Caki2 (cell line): ENCODE data around the gene ADAMTS14. TPM values are rescaled to one million over a fixed set of nuclear protein-coding genes. Genes with fewer than 3 reads are reported as not detected.
"Not testable (repeated sequence)": the region's sequence is repeated elsewhere in the genome, so short reads cannot be mapped to it uniquely, and the experiment has no call there.

Source experiments
- DNase-seq: peaks from one replicate; pipeline ENCODE4 v3.0.0-alpha.2; 2015; ENCODE audit warnings: low read depth
- in situ Hi-C: cut with HindIII; loops from 2 replicates; pipeline ENCODE4 v1.10.0; 2016; ENCODE audit warnings: low sequenced_read_pairs, low pct_unique_long_range_greater_than_20kb, mixed read lengths
- total RNA-seq: library from RNA; depleted of rRNA; stranded (reverse); fragments of >200 nt; shearing (Covaris generic); gene quantifications from 2 replicates; pipeline ENCODE4 v1.2.3, GENCODE V29; 2014; ENCODE audit warnings: low replicate concordance

The ADAMTS14 gene
- total RNA-seq, 1 experiment from 2014 or later, result 0.37 TPM

GRCh38 chr10:70651661-70652060 lies 20.6 kb upstream of the ADAMTS14 start:
- in situ Hi-C loops, result no loop called here
- peak; percentile 26 for DNase-seq

DNA sequence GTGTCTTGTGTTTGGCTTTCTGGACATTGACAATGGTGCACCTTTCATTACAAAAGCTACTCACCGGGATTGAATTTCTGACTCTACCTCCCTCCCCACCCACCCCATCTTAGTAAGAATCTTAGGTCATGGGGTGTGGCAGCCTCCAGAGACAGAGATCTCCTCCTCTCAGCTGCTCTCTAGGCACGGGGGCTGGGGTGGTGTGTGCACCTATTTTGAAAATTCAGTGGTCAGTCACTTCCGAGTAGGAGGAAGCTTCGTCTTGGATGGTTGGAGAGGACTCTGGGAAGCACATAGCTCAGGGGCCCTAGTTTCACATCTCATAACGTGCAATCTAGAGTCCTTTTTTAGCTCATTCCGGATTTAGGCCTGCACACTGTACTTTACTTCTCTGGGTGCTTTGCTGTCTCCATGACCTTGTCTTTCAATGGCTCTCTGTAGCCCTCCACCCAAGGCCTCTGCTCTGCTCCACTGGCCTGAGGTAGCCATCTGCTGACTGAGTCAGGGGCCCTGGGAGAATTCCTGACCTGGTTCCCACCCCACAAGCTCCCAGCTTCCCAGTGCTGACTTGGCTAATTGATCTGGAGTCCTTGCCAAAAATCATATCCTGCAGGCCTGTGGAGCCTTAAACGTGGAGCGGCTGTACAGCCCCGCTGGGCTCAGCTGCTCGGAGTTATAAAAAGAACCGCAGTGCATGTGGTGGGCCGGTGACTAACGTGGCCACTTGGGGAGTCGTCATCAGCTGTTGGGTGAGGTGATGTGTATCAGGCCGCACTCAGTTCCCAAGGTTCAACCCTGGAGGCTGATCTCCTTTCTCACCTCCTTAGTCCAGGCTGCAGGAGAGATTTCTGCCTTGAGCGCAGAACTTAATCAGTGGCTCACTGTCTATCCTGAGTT lies 19.3 kb upstream of the ADAMTS14 start:
- DNase-seq, result peak; percentile 87
- in situ Hi-C loops, result no loop called here

GRCh38 chr10:70655316-70655715 lies 17.0 kb upstream of the ADAMTS14 start:
- no peak for DNase-seq
- in situ Hi-C loops, result no loop called here

GRCh38 chr10:70656489-70656888 lies 15.8 kb upstream of the ADAMTS14 start:
- in situ Hi-C loops, result no loop called here
- peak; percentile 76 for DNase-seq

DNA sequence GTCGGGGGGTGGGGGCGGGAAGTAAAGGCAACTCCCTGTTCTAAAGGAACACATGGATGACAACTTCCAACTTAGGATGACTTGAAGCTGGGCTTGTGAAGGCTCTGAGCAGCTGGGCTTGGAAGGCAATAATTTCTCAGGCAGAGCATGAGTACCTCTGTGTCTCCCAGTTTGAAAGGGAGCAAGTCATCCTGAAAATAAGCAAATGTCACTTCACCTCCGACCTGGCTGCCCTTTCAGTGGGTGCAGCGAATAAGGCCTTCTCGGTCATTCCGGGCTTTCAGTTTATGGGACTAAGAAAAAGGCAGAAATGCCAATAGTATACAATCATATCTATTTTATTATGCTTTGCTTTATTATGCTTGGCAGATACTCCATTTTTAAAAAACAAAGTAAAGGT lies 15.3 kb upstream of the ADAMTS14 start:
- in situ Hi-C loops, result no loop called here

GRCh38 chr10:70658582-70659136 lies 13.6 kb upstream of the ADAMTS14 start:
- DNase-seq, result no peak
- in situ Hi-C loops, result no loop called here

More for the DNA sequence above, 15.3 kb upstream of the ADAMTS14 start:
- no peak for DNase-seq

GRCh38 chr10:70659306-70659705 lies 13.0 kb upstream of the ADAMTS14 start:
- DNase-seq, result no peak
- in situ Hi-C loops, result no loop called here

DNA sequence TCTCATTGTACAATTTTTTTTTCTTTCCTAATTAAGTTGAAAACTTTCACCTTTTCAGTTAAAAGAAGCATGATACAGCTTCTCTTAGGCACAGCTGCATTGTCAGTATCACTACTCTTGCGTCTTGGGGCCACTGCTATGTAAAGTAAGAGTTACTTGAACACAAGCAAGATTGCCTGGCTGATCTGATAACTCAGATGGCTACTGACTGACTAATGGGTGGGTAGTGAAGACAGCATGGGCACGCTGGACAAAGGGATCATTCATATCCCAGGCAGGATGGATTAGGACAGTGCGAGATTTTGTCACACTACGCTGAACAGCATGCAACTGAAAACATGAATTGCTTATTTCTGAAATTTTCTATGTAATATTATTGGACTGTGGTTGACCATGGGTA lies 11.6 kb upstream of the ADAMTS14 start:
- DNase-seq, result no peak
- in situ Hi-C loops, result no loop called here

GRCh38 chr10:70661623-70662361 lies 10.5 kb upstream of the ADAMTS14 start:
- in situ Hi-C loops, result no loop called here
- DNase-seq, result no peak

- no peak for DNase-seq
- in situ Hi-C loops, result no loop called here
These were observed 9.7 kb upstream of the ADAMTS14 start for GRCh38 chr10:70662362-70663220.

- in situ Hi-C loops, DNase-seq: not testable (repeated sequence)
These were observed 8.6 kb upstream of the ADAMTS14 start for GRCh38 chr10:70663458-70664409.

GRCh38 chr10:70664702-70665195 lies 7.6 kb upstream of the ADAMTS14 start:
- peak; percentile 83 for DNase-seq
- in situ Hi-C loops, result no loop called here

- no peak for DNase-seq
- in situ Hi-C loops, result no loop called here
These were observed 5.1 kb upstream of the ADAMTS14 start for GRCh38 chr10:70666960-70667798.

DNA sequence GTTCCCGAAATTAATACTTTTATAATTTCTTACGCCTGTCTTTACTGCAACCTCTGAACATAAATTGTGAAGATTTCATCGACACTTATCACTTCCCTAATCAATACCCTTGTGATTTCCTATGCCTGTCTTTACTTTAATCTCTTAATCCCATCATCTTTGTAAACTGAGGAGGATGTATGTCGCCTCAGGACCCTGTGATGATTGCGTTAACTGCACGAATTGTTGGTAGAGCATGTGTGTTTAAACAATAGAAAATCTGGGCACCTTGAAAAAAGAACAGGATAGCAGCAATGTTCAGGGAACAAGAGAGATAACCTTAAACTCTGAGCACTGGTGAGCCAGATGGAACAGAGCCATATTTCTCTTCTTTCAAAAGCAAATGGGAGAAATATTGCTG lies 4.5 kb upstream of the ADAMTS14 start:
- in situ Hi-C loops, DNase-seq: not testable (repeated sequence)

GRCh38 chr10:70668454-70668970 lies 3.8 kb upstream of the ADAMTS14 start:
- no peak for DNase-seq
- in situ Hi-C loops, result no loop called here

DNA sequence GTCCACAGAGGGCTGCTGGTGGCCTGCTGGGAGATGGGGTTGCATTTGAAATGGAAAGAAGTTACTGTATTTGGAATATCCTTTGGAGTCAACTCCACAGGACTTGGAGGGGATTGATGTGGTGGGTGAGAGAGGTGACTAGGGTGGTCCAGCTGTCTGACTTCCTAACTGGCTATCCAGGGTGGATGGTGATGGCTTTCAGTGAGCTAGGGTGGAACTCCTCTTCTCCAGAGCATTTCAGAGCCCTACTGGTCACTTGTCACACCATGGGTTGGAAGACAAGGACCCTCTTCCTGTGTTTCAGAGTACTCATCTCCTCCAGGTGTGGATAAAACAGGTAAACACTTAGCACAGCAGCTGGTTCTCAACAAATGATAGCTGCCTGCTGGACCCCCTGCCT lies 3.3 kb upstream of the ADAMTS14 start:
- in situ Hi-C loops, result no loop called here
- no peak for DNase-seq
